Measurements from ENCODE around the gene TENM4.

TENM4 gene

GRCh38 chr11:79440571-79441460, at the start of gene TENM4:
Gene TENM4, minus strand, starts transcription at chr11:79441030. Its CDS starts 371,086 bp downstream, at chr11:79069944.
- Histone ChIP-seq H3K4me1 (ENCODE audit: control insufficient read depth, insufficient read depth, low read length, unreplicated experiment) (no peaks in the 10 kb centered on the region), H3K27ac (ENCODE audit: low read depth, low read length) (no peak within 1 kb of the TSS), H3K4me3 (ENCODE audit: low read depth, low read length) (peak within 1 kb of the TSS; percentile 70), H3K27me3 (ENCODE audit: insufficient read depth, low read length) (peaks cover 74% of the 10 kb centered on the region), H2AFZ (ENCODE audit: low read length, unreplicated experiment) (peak within 1 kb of the TSS; percentile 13), H3K79me2 (ENCODE audit: control insufficient read depth, insufficient read depth, low read length, unreplicated experiment) (no peaks in the 10 kb centered on the region), H3K36me3 (ENCODE audit: insufficient read depth, low read length) (no peaks in the 10 kb centered on the region)

GRCh38 chr11:79488286-79488685, 47.5 kb upstream of the TENM4 start:
- H2AFZ ChIP-seq (ENCODE audit: low read length, unreplicated experiment) = no peak overlapping the region
- H3K79me2 ChIP-seq (ENCODE audit: control insufficient read depth, insufficient read depth, low read length, unreplicated experiment) = no peaks in the 10 kb centered on the region
- H3K27me3 ChIP-seq (ENCODE audit: insufficient read depth, low read length) = no peaks in the 10 kb centered on the region

GRCh38 chr11:79487412-79487811, 46.6 kb upstream of the TENM4 start:
- Histone ChIP-seq H3K79me2 (ENCODE audit: control insufficient read depth, insufficient read depth, low read length, unreplicated experiment) (no peaks in the 10 kb centered on the region), H3K4me3 (ENCODE audit: low read depth, low read length) (no peak overlapping the region), H3K4me1 (ENCODE audit: control insufficient read depth, insufficient read depth, low read length, unreplicated experiment) (no peaks in the 10 kb centered on the region), H3K27me3 (ENCODE audit: insufficient read depth, low read length) (no peaks in the 10 kb centered on the region), H2AFZ (ENCODE audit: low read length, unreplicated experiment) (no peak overlapping the region), H3K27ac (ENCODE audit: low read depth, low read length) (no peak overlapping the region), H3K36me3 (ENCODE audit: insufficient read depth, low read length) (no peaks in the 10 kb centered on the region)

More at GRCh38 chr11:79488286-79488685, 47.5 kb upstream of the TENM4 start:
- Histone ChIP-seq H3K4me3 (ENCODE audit: low read depth, low read length) (no peak overlapping the region), H3K27ac (ENCODE audit: low read depth, low read length) (no peak overlapping the region), H3K36me3 (ENCODE audit: insufficient read depth, low read length) (no peaks in the 10 kb centered on the region), H3K4me1 (ENCODE audit: control insufficient read depth, insufficient read depth, low read length, unreplicated experiment) (no peaks in the 10 kb centered on the region)

GRCh38 chr11:79486242-79486984, 45.6 kb upstream of the TENM4 start:
- Histone ChIP-seq H3K4me3 (ENCODE audit: low read depth, low read length) (no peak overlapping the region), H2AFZ (ENCODE audit: low read length, unreplicated experiment) (no peak overlapping the region), H3K27ac (ENCODE audit: low read depth, low read length) (no peak overlapping the region), H3K4me1 (ENCODE audit: control insufficient read depth, insufficient read depth, low read length, unreplicated experiment) (no peaks in the 10 kb centered on the region), H3K36me3 (ENCODE audit: insufficient read depth, low read length) (no peaks in the 10 kb centered on the region), H3K27me3 (ENCODE audit: insufficient read depth, low read length) (no peaks in the 10 kb centered on the region), H3K79me2 (ENCODE audit: control insufficient read depth, insufficient read depth, low read length, unreplicated experiment) (no peaks in the 10 kb centered on the region)

- H2AFZ ChIP-seq (ENCODE audit: low read length, unreplicated experiment) = no peak overlapping the region
- H3K36me3 ChIP-seq (ENCODE audit: insufficient read depth, low read length) = no peaks in the 10 kb centered on the region
- no peaks in the 10 kb centered on the region for H3K4me1 ChIP-seq (ENCODE audit: control insufficient read depth, insufficient read depth, low read length, unreplicated experiment)
- no peak overlapping the region for H3K27ac ChIP-seq (ENCODE audit: low read depth, low read length)
- H3K27me3 ChIP-seq (ENCODE audit: insufficient read depth, low read length) = no peaks in the 10 kb centered on the region
- no peaks in the 10 kb centered on the region for H3K79me2 ChIP-seq (ENCODE audit: control insufficient read depth, insufficient read depth, low read length, unreplicated experiment)
- no peak overlapping the region for H3K4me3 ChIP-seq (ENCODE audit: low read depth, low read length)
Observed at GRCh38 chr11:79485694-79486093, 44.9 kb upstream of the TENM4 start.

GRCh38 chr11:79484872-79485271, 44.0 kb upstream of the TENM4 start:
- H3K36me3 ChIP-seq (ENCODE audit: insufficient read depth, low read length) = no peaks in the 10 kb centered on the region
- H3K79me2 ChIP-seq (ENCODE audit: control insufficient read depth, insufficient read depth, low read length, unreplicated experiment) = no peaks in the 10 kb centered on the region
- H3K27me3 ChIP-seq (ENCODE audit: insufficient read depth, low read length) = no peaks in the 10 kb centered on the region
- no peak overlapping the region for H3K27ac ChIP-seq (ENCODE audit: low read depth, low read length)
- no peaks in the 10 kb centered on the region for H3K4me1 ChIP-seq (ENCODE audit: control insufficient read depth, insufficient read depth, low read length, unreplicated experiment)
- H3K4me3 ChIP-seq (ENCODE audit: low read depth, low read length) = no peak overlapping the region
- no peak overlapping the region for H2AFZ ChIP-seq (ENCODE audit: low read length, unreplicated experiment)

GRCh38 chr11:79482800-79483199, 42.0 kb upstream of the TENM4 start:
- Histone ChIP-seq H3K36me3 (ENCODE audit: insufficient read depth, low read length) (no peaks in the 10 kb centered on the region), H2AFZ (ENCODE audit: low read length, unreplicated experiment) (no peak overlapping the region), H3K79me2 (ENCODE audit: control insufficient read depth, insufficient read depth, low read length, unreplicated experiment) (no peaks in the 10 kb centered on the region), H3K4me1 (ENCODE audit: control insufficient read depth, insufficient read depth, low read length, unreplicated experiment) (no peaks in the 10 kb centered on the region), H3K27me3 (ENCODE audit: insufficient read depth, low read length) (no peaks in the 10 kb centered on the region), H3K4me3 (ENCODE audit: low read depth, low read length) (no peak overlapping the region), H3K27ac (ENCODE audit: low read depth, low read length) (no peak overlapping the region)

GRCh38 chr11:79481795-79482194, 41.0 kb upstream of the TENM4 start:
- H3K27me3 ChIP-seq (ENCODE audit: insufficient read depth, low read length) = no peaks in the 10 kb centered on the region
- H3K4me1 ChIP-seq (ENCODE audit: control insufficient read depth, insufficient read depth, low read length, unreplicated experiment) = no peaks in the 10 kb centered on the region
- no peak overlapping the region for H3K4me3 ChIP-seq (ENCODE audit: low read depth, low read length)
- H2AFZ ChIP-seq (ENCODE audit: low read length, unreplicated experiment) = no peak overlapping the region
- H3K36me3 ChIP-seq (ENCODE audit: insufficient read depth, low read length) = no peaks in the 10 kb centered on the region
- no peaks in the 10 kb centered on the region for H3K79me2 ChIP-seq (ENCODE audit: control insufficient read depth, insufficient read depth, low read length, unreplicated experiment)
- H3K27ac ChIP-seq (ENCODE audit: low read depth, low read length) = no peak overlapping the region

- Histone ChIP-seq H3K27ac (ENCODE audit: low read depth, low read length) (no peak overlapping the region), H3K27me3 (ENCODE audit: insufficient read depth, low read length) (no peaks in the 10 kb centered on the region), H3K4me3 (ENCODE audit: low read depth, low read length) (no peak overlapping the region)
Observed at GRCh38 chr11:79480864-79481263, 40.0 kb upstream of the TENM4 start.

GRCh38 chr11:79472819-79473529, 32.1 kb upstream of the TENM4 start:
- Histone ChIP-seq H3K4me3 (ENCODE audit: low read depth, low read length) (no peak overlapping the region), H3K36me3 (ENCODE audit: insufficient read depth, low read length) (no peaks in the 10 kb centered on the region), H3K27ac (ENCODE audit: low read depth, low read length) (no peak overlapping the region), H3K4me1 (ENCODE audit: control insufficient read depth, insufficient read depth, low read length, unreplicated experiment) (no peaks in the 10 kb centered on the region), H3K79me2 (ENCODE audit: control insufficient read depth, insufficient read depth, low read length, unreplicated experiment) (no peaks in the 10 kb centered on the region), H3K27me3 (ENCODE audit: insufficient read depth, low read length) (no peaks in the 10 kb centered on the region), H2AFZ (ENCODE audit: low read length, unreplicated experiment) (no peak overlapping the region)

More at GRCh38 chr11:79480864-79481263, 40.0 kb upstream of the TENM4 start:
- H3K36me3 ChIP-seq (ENCODE audit: insufficient read depth, low read length) = no peaks in the 10 kb centered on the region
- H2AFZ ChIP-seq (ENCODE audit: low read length, unreplicated experiment) = no peak overlapping the region
- H3K79me2 ChIP-seq (ENCODE audit: control insufficient read depth, insufficient read depth, low read length, unreplicated experiment) = no peaks in the 10 kb centered on the region
- H3K4me1 ChIP-seq (ENCODE audit: control insufficient read depth, insufficient read depth, low read length, unreplicated experiment) = no peaks in the 10 kb centered on the region
